NT2/D1 (cell line): ENCODE measurements around the gene TEAD1.

Experiments used
- SUZ12 ChIP-seq: IDR thresholded peaks from 2 replicates; pipeline ENCODE4 v1.6.1; 2011; ENCODE audit not compliant: insufficient read length, insufficient read depth; ENCODE audit errors: extremely low read depth
- YY1 ChIP-seq: IDR thresholded peaks from 2 replicates; pipeline ENCODE4 v1.6.1; 2011; ENCODE audit not compliant: insufficient read length, insufficient read depth

GRCh38 chr11:12922418-12922817 is 248.2 kb downstream of the TEAD1 start:
- no peak for TF ChIP-seq YY1
- TF ChIP-seq SUZ12 = no peak
